ENCODE results near the gene LAMA3.

LAMA3 gene

GRCh38 chr18:23827681-23828080 is 138.4 kb downstream of the LAMA3 start:
- no peak for DNase-seq

- DNase-seq, result no peak
These were observed 139.2 kb downstream of the LAMA3 start for GRCh38 chr18:23828426-23828825.

GRCh38 chr18:23832911-23833310 is 143.7 kb downstream of the LAMA3 start:
- no peak for DNase-seq

- DNase-seq, result no peak
These were observed 144.5 kb downstream of the LAMA3 start for GRCh38 chr18:23833714-23834113.

- no peak for DNase-seq
These were observed 145.8 kb downstream of the LAMA3 start for GRCh38 chr18:23835091-23835490.

GRCh38 chr18:23835506-23835905 is 146.3 kb downstream of the LAMA3 start:
- no peak for DNase-seq

- DNase-seq, result no peak
These were observed 148.3 kb downstream of the LAMA3 start for GRCh38 chr18:23837591-23837990.

- DNase-seq, result no peak
These were observed 149.0 kb downstream of the LAMA3 start for GRCh38 chr18:23838233-23838632.

- no peak for DNase-seq
These were observed 149.6 kb downstream of the LAMA3 start for GRCh38 chr18:23838801-23839366.

- DNase-seq, result no peak
These were observed 153.1 kb downstream of the LAMA3 start for GRCh38 chr18:23842305-23842704.

GRCh38 chr18:23844991-23845680 is 155.9 kb downstream of the LAMA3 start:
- DNase-seq, result no peak

GRCh38 chr18:23845988-23846630 is 156.9 kb downstream of the LAMA3 start:
- DNase-seq, result no peak

GRCh38 chr18:23847321-23847986 is 158.2 kb downstream of the LAMA3 start:
- no peak for DNase-seq

GRCh38 chr18:23849141-23849540 is 159.9 kb downstream of the LAMA3 start:
- no peak for DNase-seq

GRCh38 chr18:23850215-23850614 is 161.0 kb downstream of the LAMA3 start:
- no peak for DNase-seq

- no peak for DNase-seq
These were observed 162.3 kb downstream of the LAMA3 start for GRCh38 chr18:23851470-23852002.

- no peak for DNase-seq
These were observed 163.2 kb downstream of the LAMA3 start for GRCh38 chr18:23852236-23853045.

GRCh38 chr18:23853448-23854195 is 164.4 kb downstream of the LAMA3 start:
- no peak for DNase-seq

GRCh38 chr18:23855721-23856120 is 166.5 kb downstream of the LAMA3 start:
- no peak for DNase-seq

GRCh38 chr18:23856466-23857163 is 167.4 kb downstream of the LAMA3 start:
- DNase-seq, result no peak

- DNase-seq, result no peak
These were observed 167.9 kb downstream of the LAMA3 start for GRCh38 chr18:23857164-23857552.
